Activated CD8-positive, alpha-beta memory T cell treated with anti-CD3 and anti-CD28 coated beads, Interleukin-2, amount 10 ng/mL, durations not matched to agents 7 days and 5 days (primary cell): ENCODE measurements around the gene RCAN2. TPM values are rescaled to one million over a fixed set of nuclear protein-coding genes. Genes with fewer than 3 reads are reported as not detected.
"Not testable (repeated sequence)": the region's sequence is repeated elsewhere in the genome, so short reads cannot be mapped to it uniquely, and the experiment has no call there.

Experiments used
- ATAC-seq: fragments of 150-1000 bp; cut with Tn5 transposase; one replicate; pipeline ENCODE4 v1.10.0; 2021; ENCODE audit warnings: moderate library complexity
- CTCF ChIA-PET: fragments of 350-600 bp; sonication (Branson Sonifier 250); formaldehyde crosslinking; loops from one replicate; lab custom pipeline; 2021; ENCODE audit warnings: antibody characterized with exemption; lab: Charles Lee
- DNase-seq: peaks from one replicate; pipeline ENCODE4 v3.0.0-alpha.2; 2020
- H3K27ac Mint-ChIP-seq: one replicate; pipeline ENCODE4 v1.8.0; 2021; ENCODE audit warnings: mild to moderate bottlenecking, mixed read lengths
- H3K27me3 Mint-ChIP-seq: one replicate; pipeline ENCODE4 v1.8.0; 2021; ENCODE audit warnings: mixed read lengths
- H3K36me3 Mint-ChIP-seq: one replicate; pipeline ENCODE4 v1.8.0; 2021; ENCODE audit warnings: mild to moderate bottlenecking, mixed read lengths
- H3K4me1 Mint-ChIP-seq: one replicate; pipeline ENCODE4 v1.8.0; 2021; ENCODE audit warnings: mixed read lengths
- H3K4me3 Mint-ChIP-seq: one replicate; pipeline ENCODE4 v1.8.0; 2021; ENCODE audit warnings: mild to moderate bottlenecking, moderate library complexity, mixed read lengths
- H3K9me3 Mint-ChIP-seq: one replicate; pipeline ENCODE4 v1.8.0; 2022; ENCODE audit warnings: low read depth, mixed read lengths
- total RNA-seq, 2 experiments: library from RNA; stranded (reverse); gene quantifications; one replicate each; pipeline ENCODE4 v1.2.3, GENCODE V29; 2021

Gene RCAN2
- total RNA-seq, 2 experiments from 2014 or later = 0.91 to 3.4 TPM

DNA sequence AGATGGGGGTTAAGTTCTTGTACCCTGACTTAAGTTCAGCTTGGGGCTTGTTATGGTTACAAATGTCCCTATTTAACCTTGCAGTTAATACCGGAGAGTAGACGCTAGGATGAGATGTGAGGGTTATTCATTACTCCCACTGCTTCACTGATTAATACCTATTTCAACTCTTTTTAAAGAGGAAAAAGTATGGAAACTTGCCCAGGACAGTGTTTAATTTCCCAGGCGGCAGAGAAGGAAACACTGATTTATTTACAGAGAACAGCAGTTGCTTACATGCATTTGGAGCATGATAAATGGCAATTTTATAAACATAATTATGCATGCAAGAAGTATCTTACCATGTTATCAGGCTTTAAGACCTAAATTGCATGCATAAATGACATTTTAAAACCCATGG, 137.7 kb downstream of the RCAN2 start:
- Mint-ChIP-seq H3K9me3 (no peaks in the 10 kb centered on the region), H3K27ac (no peak overlapping the region), H3K4me1 (peaks cover 6% of the 10 kb centered on the region), H3K4me3 (no peak overlapping the region), H3K27me3 (peaks cover 3% of the 10 kb centered on the region), H3K36me3 (no peaks in the 10 kb centered on the region)
- ATAC-seq = no peak
- CTCF ChIA-PET = no interaction called here
- DNase-seq = no peak

GRCh38 chr6:46352541-46353268, 138.5 kb downstream of the RCAN2 start:
- ATAC-seq (no peak), DNase-seq (no peak)
- Mint-ChIP-seq H3K9me3 (no peaks in the 10 kb centered on the region), H3K4me1 (peaks cover 6% of the 10 kb centered on the region), H3K36me3 (no peaks in the 10 kb centered on the region), H3K27ac (no peak overlapping the region), H3K27me3 (peaks cover 6% of the 10 kb centered on the region), H3K4me3 (no peak overlapping the region)
- CTCF ChIA-PET = no interaction called here

DNA sequence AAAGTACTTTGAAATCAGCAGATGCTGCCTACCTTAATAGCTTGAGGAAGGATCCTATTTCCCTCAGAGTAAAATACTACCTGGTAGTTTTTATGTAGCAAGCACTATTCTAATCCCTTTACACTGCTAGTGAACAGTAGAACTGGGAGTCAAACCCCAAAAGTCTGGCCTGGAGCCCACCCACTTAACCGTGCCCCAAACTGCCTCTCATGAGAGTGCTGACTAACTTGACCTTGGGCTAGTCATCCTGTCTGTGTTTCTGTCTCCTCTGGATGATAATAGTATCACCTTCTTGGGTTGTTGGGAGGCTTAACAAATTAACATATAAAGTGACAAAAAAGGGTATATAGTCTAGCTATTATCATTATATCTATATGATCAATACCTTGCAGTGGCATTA, 140.5 kb downstream of the RCAN2 start:
- Mint-ChIP-seq H3K27ac (no peak overlapping the region), H3K9me3 (no peaks in the 10 kb centered on the region), H3K4me3 (no peak overlapping the region), H3K4me1 (no peaks in the 10 kb centered on the region), H3K36me3 (no peaks in the 10 kb centered on the region), H3K27me3 (peaks cover 6% of the 10 kb centered on the region)
- no peak for DNase-seq
- CTCF ChIA-PET = no interaction called here
- no peak for ATAC-seq

DNA sequence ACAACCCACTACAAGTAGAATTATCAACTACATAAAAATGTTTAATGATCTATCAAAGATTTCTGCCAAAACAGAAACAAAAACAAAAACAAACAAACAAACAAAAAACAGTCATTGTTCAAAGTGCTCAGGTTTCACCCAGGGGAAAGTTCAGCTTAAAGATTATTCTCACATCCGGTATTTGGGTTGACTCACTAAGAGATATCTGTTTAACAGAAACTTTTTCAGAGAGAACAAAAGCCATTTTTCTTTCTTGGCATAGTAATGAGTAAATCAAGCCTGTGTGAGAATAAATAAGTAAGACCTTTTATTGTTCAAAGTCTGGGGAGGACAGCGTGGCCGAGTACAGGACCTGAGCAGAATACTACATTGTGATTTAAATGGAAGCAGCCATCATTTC, 143.6 kb downstream of the RCAN2 start:
- DNase-seq = no peak
- Mint-ChIP-seq H3K9me3 (no peaks in the 10 kb centered on the region), H3K4me1 (no peaks in the 10 kb centered on the region), H3K4me3 (no peak overlapping the region), H3K27me3 (peaks cover 18% of the 10 kb centered on the region), H3K27ac (no peak overlapping the region), H3K36me3 (no peaks in the 10 kb centered on the region)
- CTCF ChIA-PET = interaction anchor here (1.1 kb wide), 1 partner anchor 20 kb away, joined by 3 read pairs; no protein-coding TSS in a partner anchor
- no peak for ATAC-seq

GRCh38 chr6:46340246-46340645, 151.0 kb downstream of the RCAN2 start:
- CTCF ChIA-PET = interaction anchor here (0.8 kb wide), 1 partner anchor 14 kb away, joined by 3 read pairs; no protein-coding TSS in a partner anchor
- H3K36me3 Mint-ChIP-seq = no peaks in the 10 kb centered on the region

DNA sequence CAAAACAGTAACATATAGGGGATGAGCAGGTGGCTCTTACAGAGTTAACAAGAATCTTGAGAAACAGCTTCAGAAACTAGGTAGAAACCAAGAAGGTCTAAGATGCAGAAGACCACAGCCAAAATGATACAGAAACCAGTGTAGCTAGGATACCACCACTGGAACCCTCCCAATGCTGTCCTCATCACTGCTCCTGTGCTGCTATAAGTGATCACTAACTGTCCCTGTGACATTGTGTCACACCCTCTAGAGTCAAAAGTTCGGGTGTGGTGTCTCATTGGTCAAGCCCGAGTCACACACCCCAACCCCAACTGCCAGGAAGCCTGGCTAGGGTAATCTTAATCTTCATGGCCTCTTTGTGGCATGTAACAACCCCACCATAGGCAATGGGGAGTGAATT, 153.1 kb downstream of the RCAN2 start:
- no peak overlapping the region for H3K4me3 Mint-ChIP-seq
- CTCF ChIA-PET = interaction anchor here (1.4 kb wide), 1 partner anchor 10 kb away, joined by 5 read pairs; no protein-coding TSS in a partner anchor
- peak; percentile 42 for ATAC-seq

More at GRCh38 chr6:46340246-46340645, 151.0 kb downstream of the RCAN2 start:
- peaks cover 12% of the 10 kb centered on the region for H3K4me1 Mint-ChIP-seq
- no peak overlapping the region for H3K4me3 Mint-ChIP-seq
- H3K9me3 Mint-ChIP-seq = no peaks in the 10 kb centered on the region
- DNase-seq = no peak
- peaks cover 35% of the 10 kb centered on the region for H3K27me3 Mint-ChIP-seq
- ATAC-seq = no peak
- H3K27ac Mint-ChIP-seq = no peak overlapping the region

DNA sequence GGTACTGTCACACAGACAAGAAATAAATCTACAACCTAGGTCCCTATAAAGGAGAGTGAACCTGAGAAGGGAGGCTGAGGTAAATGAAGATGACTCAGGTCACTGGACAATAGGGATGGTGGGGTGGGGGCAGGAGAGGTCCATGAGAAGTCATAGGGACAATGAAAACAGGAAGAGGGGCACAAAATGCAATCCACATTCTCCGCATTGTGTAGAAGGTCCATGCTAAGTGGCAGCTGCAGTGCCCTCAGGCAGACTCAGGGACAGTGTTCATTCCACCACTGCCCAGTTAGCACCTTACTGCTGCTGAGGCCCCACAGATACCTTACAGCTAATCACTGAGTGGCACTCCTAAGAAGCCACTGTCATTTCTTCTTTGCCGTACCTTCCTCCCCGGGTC, 156.8 kb downstream of the RCAN2 start:
- Mint-ChIP-seq H3K27ac (no peak overlapping the region), H3K9me3 (peaks cover 3% of the 10 kb centered on the region), H3K27me3 (peaks cover 20% of the 10 kb centered on the region), H3K4me3 (no peak overlapping the region), H3K36me3 (no peaks in the 10 kb centered on the region), H3K4me1 (peaks cover 12% of the 10 kb centered on the region)
- DNase-seq (no peak), ATAC-seq (no peak)
- CTCF ChIA-PET = no interaction called here

More for the DNA sequence above, 153.1 kb downstream of the RCAN2 start:
- H3K27ac Mint-ChIP-seq = no peak overlapping the region
- DNase-seq = no peak
- H3K36me3 Mint-ChIP-seq = no peaks in the 10 kb centered on the region
- H3K27me3 Mint-ChIP-seq = peaks cover 29% of the 10 kb centered on the region
- peaks cover 12% of the 10 kb centered on the region for H3K4me1 Mint-ChIP-seq
- peaks cover 3% of the 10 kb centered on the region for H3K9me3 Mint-ChIP-seq

DNA sequence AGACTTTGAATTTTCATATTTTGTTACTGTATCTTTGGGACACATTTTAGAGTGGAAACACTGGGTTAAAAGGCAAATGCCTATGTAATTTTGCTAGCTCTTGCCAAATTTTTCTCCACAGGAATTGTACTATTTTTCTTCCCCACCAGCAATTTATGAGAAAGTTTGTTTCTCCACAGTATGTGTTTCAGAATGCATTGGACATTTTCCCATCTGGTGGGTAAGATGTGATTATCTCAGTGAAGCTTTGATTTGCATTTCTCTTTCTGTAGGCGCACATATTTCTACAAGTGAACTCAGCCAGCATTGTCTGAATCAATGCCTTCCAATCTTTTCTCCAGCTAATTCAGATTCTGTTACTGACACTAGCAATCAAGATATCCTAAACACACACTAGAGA, 157.8 kb downstream of the RCAN2 start:
- ATAC-seq = no peak
- H3K4me1 Mint-ChIP-seq = peaks cover 11% of the 10 kb centered on the region
- H3K27me3 Mint-ChIP-seq = peaks cover 21% of the 10 kb centered on the region
- no peak for DNase-seq
- no peak overlapping the region for H3K27ac Mint-ChIP-seq
- H3K36me3 Mint-ChIP-seq = no peaks in the 10 kb centered on the region
- H3K4me3 Mint-ChIP-seq = no peak overlapping the region
- H3K9me3 Mint-ChIP-seq = peaks cover 3% of the 10 kb centered on the region
- CTCF ChIA-PET = no interaction called here

DNA sequence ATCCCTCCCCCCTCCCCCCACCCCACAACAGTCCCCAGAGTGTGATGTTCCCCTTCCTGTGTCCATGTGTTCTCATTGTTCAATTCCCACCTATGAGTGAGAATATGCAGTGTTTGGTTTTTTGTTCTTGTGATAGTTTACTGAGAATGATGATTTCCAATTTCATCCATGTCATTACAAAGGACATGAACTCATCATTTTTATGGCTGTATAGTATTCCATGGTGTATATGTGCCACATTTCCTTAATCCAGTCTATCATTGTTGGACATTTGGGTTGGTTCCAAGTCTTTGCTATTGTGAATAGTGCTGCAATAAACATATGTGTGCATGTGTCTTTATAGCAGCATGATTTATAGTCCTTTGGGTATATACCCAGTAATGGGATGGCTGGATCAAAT, 158.8 kb downstream of the RCAN2 start:
- DNase-seq, H3K4me3 Mint-ChIP-seq, H3K9me3 Mint-ChIP-seq, CTCF ChIA-PET, H3K4me1 Mint-ChIP-seq, ATAC-seq, H3K36me3 Mint-ChIP-seq, H3K27ac Mint-ChIP-seq: not testable (repeated sequence)
- H3K27me3 Mint-ChIP-seq = peaks cover 21% of the 10 kb centered on the region

DNA sequence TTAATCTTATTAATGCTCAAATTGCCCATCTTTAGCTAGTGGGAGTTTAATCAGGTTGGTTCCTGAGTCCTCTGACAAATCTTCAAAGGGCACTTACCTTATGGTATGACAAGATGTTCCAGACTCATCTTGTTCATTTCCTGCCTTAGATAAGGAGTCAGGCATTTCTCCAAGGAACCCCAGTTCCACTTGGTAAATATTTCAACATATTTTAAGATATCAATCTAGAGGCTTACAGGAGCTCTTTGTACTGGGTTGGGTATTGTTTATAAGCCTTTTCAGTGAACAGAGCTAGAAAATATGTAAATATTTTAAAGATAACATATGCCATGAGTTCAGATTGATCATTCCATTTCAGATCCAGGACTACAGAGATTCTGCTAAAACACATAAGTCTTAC, 159.8 kb downstream of the RCAN2 start:
- H3K4me3 Mint-ChIP-seq = no peak overlapping the region
- H3K27ac Mint-ChIP-seq = no peak overlapping the region
- DNase-seq (no peak), ATAC-seq (no peak)
- no peaks in the 10 kb centered on the region for H3K36me3 Mint-ChIP-seq
- CTCF ChIA-PET = no interaction called here
- peaks cover 21% of the 10 kb centered on the region for H3K27me3 Mint-ChIP-seq
- H3K4me1 Mint-ChIP-seq = peaks cover 11% of the 10 kb centered on the region
- peaks cover 3% of the 10 kb centered on the region for H3K9me3 Mint-ChIP-seq

DNA sequence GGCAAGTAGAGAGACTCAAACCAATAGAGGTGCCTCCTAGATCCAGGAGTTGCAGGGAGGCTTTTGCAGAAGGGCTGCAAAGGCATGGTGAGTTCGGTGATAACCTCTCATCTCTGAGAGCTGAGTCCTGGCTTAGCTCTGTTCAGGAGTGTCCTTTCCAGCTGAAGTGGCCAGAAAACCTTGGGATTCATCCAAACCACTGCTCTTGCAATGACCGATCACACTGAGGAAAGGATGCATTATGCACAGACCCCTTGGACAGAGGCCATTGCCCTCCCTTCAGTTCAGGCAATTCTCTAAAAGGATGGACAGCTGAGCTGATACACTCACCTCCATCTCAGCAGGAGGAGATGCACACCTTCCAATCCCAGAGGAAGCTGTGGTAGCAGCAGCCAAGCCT, 161.7 kb downstream of the RCAN2 start:
- no peaks in the 10 kb centered on the region for H3K36me3 Mint-ChIP-seq
- H3K4me3 Mint-ChIP-seq = no peak overlapping the region
- peaks cover 11% of the 10 kb centered on the region for H3K27me3 Mint-ChIP-seq
- H3K9me3 Mint-ChIP-seq = peaks cover 3% of the 10 kb centered on the region
- CTCF ChIA-PET = no interaction called here
- ATAC-seq (no peak), DNase-seq (no peak)
- H3K27ac Mint-ChIP-seq = no peak overlapping the region
- H3K4me1 Mint-ChIP-seq = peaks cover 29% of the 10 kb centered on the region

DNA sequence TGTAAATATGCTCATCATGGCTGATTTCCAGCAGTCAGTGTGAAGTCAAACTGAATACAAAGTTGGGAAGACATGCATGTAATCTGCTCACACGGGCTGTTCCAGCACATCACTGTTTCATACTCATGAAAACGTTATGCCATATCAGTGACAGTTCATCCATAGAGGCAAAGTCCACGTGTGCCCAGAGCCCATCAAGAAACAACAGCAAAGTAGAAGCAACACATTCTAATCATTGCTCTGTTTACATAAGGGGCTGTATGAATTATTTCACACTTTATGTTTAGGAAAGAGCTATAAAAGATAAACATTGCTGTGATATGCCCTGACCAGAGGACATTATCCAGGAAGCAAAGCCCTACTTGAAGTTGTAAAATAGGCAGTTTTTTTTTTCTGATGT, 163.5 kb downstream of the RCAN2 start:
- H3K27me3 Mint-ChIP-seq = peaks cover 11% of the 10 kb centered on the region
- H3K4me3 Mint-ChIP-seq = no peak overlapping the region
- CTCF ChIA-PET = interaction anchor here (0.9 to 1.9 kb wide), 2 partner anchors 10 to 20 kb away, joined by 3 to 5 read pairs; no protein-coding TSS in a partner anchor
- no peak overlapping the region for H3K27ac Mint-ChIP-seq
- DNase-seq (no peak), ATAC-seq (no peak)
- no peaks in the 10 kb centered on the region for H3K9me3 Mint-ChIP-seq
- peaks cover 1% of the 10 kb centered on the region for H3K36me3 Mint-ChIP-seq
- H3K4me1 Mint-ChIP-seq = peaks cover 46% of the 10 kb centered on the region

GRCh38 chr6:46325561-46326530, 165.4 kb downstream of the RCAN2 start:
- CTCF ChIA-PET = interaction anchor here (0.9 to 1.8 kb wide), 5 partner anchors 14 to 395 kb away, joined by 3 to 5 read pairs (median 3); no protein-coding TSS in a partner anchor
- H3K4me1 Mint-ChIP-seq = peaks cover 56% of the 10 kb centered on the region
- peaks cover 11% of the 10 kb centered on the region for H3K27me3 Mint-ChIP-seq
- peaks cover 1% of the 10 kb centered on the region for H3K36me3 Mint-ChIP-seq
- H3K27ac Mint-ChIP-seq = peak overlapping the region; percentile 67
- H3K9me3 Mint-ChIP-seq = no peaks in the 10 kb centered on the region
- ATAC-seq (peak; percentile 78), DNase-seq (peak; percentile 75)
- peak overlapping the region; percentile 59 for H3K4me3 Mint-ChIP-seq
